GM18517 (cell line): ENCODE data around the gene NPAS2.

ENCODE experiments used
- ATAC-seq: cut with Tn5 transposase; IDR thresholded peaks from one replicate; pipeline ENCODE4 v1.9.1; 2021; ENCODE audit warnings: mild to moderate bottlenecking, moderate library complexity; ENCODE audit not compliant: unreplicated experiment

The NPAS2 gene

DNA sequence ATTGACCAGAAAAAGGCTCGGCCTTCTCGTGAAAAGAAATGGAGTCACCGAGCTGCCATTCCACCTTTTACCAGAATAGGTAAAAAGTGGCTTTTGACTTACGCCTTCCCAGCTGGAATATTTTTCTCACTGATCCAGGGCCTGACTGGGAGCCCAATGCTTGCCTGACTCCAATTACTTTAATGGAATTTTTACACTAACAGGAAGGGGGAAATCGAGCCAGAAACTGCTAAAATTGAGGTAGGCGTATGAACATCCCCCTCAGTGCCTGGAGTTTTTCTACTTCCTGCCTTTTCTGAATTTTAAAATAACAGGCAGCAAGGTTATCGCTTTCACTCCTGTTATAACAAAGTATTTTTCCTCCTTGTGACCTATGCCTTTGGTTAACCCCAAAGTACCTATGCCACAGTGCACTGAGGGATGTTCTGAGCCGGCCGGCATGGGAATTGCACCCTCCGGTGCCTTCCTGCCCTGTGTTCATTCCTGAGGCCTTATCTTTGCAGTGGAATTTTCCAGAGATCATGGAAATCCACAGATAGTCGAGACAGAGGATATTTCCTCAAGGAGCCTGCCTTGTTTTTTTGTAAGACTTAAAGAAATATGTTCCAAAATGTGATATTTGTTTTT lies 163.9 kb downstream of the NPAS2 start:
- no peak for ATAC-seq

DNA sequence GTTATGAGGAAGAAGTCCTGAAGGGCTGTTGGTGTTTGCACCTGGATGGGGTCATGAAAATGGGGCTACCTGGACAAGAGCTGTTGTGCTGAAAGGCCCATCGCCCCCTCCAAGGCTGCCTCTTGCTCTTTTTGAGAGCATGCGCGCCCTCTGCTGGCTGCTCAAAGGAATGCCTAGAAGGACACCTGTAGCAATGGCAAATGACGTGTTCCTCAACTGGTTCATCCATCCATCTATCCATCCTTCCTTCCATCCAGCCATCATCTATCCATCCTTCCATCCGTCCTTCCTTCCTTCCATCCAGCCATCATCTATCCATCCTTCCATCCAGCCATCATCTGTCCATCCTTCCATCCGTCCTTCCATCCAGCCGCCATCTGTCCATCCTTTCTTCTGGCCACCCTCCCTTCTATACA lies 165.0 kb downstream of the NPAS2 start:
- no peak for ATAC-seq

DNA sequence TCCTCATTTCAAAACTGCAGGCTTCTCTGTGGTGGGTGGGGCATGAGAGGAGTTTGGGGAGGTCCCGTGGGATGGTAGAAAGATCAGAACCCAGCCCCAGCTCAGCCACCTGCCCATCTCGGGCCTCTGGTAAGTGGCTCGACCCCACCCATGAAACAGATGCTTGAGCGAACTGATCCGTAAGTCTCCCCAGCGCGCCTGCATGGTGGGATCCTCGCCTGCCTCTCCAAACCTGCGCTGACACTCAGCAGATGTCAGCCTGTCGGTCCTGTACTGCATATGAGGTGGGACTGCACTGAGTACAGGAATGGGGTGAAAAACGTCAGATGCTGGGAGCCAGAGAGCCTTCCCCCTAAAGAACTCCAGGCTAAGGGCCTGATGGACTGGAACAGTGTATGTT lies 166.2 kb downstream of the NPAS2 start:
- no peak for ATAC-seq

DNA sequence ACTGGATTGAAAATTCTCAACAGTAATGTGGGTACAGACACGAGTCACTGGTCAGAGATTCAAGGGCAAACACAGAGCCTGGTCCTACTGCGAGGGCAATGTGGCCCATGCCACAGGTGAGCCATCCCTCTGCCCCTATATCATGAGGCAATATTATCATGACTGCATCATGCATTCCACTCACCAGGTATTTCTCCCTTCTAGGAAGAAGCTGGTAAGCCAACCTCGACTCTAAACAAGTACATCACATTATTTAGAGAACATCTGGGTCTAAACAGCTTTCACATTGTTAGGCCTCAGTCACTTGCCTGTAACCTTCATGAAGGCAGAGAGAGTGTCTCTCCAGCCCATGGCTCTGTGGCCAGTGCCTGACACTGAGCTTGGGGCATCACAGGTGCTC lies 167.6 kb downstream of the NPAS2 start:
- ATAC-seq: no peak

DNA sequence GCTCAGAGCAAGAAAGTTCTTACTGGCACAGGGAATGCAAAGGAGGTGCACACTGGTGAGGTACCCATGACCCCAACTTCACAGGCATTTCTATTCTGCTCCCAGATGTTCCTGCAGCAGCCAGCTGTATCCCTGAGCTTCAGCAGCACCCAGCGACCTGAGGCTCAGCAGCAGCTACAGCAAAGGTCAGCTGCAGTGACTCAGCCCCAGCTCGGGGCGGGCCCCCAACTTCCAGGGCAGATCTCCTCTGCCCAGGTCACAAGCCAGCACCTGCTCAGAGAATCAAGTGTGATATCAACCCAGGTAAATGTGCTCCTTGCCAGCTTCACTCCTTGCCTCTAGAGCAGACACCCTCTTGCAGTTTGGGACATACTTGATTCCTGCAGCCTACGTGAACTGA lies 168.0 kb downstream of the NPAS2 start:
- ATAC-seq: no peak

DNA sequence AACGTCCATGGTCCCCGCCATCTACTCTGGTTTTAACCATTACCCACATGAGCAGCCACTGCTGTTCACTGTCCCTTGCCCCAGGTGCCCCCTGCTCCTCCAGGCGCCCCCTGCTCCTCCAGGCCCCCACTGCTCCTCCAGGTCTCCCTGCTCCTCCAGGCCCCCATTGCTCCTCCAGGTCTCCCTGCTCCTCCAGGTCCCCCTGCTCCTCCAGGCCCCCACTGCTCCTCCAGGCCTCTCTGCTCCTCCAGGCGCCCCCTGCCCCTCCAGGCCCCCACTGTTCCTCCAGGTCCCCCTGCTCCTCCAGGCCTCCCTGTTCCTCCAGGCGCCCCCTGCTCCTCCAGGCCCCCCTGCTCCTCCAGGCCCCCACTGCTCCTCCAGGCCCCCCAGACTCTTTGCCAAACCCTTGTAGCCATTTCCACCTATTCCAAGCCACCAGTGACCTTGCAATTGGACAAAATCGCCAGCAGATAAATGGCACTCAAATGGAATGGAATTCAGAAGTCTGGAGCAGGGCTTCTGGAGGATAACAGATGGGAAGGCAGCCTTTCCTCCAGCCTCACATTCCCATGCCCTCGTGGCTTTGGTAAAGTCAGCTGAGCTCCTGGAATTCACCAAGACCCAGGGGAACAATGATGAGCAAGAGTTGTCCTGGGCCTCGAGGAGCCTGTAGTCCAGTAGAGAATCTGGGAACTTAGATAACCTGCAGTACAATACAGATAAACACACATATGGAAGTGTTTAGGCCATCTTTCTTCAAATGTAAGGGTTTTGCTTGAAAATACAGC lies 168.9 kb downstream of the NPAS2 start:
- ATAC-seq: no peak

DNA sequence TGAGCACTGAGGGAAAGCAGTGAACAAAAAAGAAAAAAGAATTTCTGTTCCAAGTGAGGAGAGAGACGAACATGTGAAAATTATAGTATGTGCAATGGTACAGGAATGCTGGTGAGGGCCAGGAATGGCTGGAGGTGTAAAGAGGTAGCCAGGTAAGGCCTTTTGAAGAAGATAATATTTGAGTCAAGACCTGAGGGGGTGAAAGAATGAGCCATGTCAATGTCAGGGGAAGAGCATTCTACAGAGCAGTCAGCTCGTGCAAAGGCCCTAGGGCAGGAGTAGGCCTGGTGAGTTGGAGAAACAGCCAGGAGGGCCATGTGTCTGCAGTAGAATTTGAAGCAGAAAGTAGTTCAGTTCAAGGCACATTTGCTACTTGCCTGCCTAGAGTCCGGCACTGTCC lies 169.7 kb downstream of the NPAS2 start:
- no peak for ATAC-seq

DNA sequence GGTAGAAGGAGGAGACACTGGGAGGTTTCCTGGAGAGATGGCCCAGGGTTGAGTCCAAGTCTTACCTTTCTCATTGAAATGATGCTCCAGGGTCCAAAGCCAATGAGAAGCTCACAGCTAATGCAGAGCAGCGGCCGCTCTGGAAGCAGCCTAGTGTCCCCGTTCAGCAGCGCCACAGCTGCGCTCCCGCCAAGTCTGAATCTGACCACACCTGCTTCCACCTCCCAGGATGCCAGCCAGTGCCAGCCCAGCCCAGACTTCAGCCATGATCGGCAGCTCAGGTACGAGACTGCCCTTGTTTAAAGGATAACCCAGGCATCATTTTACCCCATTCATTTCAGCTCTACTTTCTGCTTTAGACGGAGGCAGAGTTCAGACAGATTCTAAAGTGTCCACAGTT lies 170.2 kb downstream of the NPAS2 start:
- no peak for ATAC-seq

DNA sequence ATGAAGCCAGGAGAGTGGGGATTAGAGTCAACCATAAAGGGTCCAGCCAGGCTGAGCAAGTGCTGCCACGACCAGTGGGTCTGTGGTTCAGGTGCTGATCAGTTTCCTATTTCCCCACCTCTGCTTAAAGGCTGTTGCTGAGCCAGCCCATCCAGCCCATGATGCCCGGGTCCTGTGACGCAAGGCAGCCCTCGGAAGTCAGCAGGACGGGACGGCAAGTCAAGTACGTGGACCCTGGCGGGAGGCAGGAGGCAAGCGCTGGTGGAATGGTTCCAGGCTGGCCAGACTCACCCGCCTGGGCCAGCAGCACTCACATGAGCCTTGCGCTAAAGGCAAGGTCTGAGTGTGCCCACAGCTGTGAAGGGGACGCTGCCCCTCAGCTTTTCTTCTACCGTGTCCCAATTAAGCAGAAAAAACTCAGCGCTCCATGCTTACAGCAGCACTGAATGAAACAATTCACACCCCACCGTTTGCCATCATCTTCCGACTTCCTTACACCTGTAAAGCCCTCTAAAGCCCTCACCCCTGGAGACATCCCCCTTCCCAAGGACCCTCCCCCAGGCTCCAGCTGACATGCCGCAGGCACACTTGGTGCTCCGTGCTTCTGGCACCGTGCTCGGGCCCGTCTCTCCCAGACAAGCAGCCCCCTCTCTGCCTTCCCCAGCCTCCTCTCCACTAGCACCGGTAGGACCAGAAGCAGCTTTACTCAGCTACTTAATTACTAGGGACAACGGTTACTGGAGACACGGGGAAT lies 170.9 kb downstream of the NPAS2 start:
- no peak for ATAC-seq

DNA sequence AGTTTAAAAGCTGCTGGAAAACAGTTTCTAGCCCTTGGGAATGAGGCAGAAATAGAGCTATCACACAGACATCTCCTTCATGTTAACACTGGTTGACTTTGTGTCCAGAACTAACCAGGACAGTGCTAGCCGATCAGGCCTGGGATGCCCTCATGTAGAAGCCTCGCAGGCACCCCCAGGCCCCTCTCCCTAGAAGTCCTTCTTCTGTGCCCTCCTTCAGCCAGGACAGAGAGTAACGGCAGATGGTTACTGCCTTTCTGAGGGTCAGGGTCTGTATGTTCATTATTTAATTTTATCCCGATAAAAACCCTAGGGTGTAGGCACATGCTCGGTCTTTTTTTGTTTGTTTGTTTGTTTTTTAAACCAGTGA lies 171.4 kb downstream of the NPAS2 start:
- no peak for ATAC-seq

DNA sequence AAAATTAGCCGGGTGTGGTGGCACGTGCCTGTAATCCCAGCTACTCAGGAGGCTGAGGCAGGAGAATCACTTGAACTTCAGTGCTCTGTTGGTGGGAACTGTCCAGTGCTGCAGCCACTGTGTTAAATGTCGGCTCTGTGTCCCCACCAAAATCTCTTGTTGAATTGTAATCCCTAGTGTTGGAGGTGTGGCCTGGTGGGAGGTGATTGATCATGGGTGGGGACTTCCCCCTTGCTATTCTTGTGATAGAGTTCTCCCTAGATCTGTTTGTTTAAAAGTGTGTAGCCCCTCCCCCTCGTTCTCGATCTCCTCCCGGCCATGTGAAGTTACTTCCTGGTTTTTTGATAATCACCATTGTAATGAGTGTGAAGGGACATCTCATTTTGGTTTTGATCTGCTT lies 172.3 kb downstream of the NPAS2 start:
- no peak for ATAC-seq

DNA sequence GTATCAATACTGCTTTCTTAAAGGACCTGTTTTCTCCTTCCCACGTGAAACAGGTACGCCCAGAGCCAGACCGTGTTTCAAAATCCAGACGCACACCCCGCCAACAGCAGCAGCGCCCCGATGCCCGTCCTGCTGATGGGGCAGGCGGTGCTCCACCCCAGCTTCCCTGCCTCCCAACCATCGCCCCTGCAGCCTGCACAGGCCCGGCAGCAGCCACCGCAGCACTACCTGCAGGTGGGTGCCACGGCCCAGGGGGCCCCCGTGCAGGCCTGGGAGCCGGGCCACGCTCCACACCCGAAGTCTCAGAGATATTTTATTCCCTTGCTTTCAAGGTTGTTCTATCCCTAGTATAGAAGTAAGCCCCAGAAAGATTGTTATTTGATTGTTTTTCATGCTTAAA lies 173.4 kb downstream of the NPAS2 start:
- ATAC-seq: no peak

DNA sequence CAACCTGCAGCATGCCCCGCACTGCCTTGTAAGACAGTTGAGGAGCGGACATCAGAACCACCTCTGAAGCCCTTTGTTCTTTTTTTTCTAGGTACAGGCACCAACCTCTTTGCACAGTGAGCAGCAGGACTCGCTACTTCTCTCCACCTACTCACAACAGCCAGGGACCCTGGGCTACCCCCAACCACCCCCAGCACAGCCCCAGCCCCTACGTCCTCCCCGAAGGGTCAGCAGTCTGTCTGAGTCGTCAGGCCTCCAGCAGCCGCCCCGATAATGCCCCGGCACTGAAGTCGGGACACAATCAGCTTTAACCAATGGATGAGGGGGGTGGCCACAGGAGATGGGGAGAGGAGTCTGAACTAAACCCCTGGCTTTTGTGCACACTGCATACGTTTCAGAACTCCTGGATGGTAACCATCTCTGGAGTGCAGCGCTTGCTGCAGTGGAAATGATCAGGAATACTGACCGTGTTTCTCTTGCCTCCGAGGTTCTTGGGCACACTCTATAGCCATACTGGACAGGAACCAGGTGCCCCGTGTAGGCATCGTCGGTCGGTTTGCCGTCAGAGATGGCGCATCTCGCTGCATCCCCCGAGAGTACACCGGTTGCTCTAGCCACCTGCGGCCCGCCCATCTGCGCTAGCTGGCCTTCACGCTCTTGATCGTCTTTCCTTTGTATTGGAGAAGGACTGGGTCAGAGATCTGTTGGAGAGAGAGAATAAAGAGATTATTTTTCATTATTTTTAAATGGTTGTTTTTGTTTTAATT lies 175.6 kb downstream of the NPAS2 start:
- no peak for ATAC-seq

DNA sequence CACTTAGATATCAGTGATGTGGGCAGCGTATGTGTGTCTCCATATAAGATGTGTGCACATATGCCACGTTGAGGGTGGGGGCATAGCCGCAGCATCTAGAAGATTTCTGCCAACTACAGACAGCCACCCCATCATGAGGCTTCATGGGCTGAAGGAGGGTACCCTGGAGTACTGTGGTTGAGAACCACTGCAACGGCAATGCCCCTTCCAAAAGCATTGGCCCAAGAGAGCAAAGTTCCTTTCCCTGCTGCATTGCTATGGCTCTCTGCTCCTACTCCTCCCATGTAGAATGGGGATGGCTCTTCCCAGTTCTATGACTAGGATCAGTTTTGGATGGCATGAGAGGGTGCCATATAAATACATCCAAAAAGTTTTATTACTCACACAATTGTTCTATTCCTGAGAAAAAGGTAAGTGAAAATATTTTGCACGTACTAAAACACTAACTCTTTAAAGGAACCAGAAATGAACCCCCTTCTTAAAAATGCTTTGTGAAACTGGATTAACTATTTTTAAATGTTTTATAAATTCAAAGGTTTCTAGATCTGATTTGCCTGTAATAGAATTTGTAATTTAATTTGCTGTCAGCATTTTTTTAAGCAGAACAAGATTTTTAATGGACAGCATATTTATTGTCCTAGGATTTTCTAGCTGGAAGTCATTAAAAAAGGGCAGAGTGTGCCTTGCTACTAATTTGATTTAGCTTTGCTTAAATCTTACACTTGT lies 177.7 kb downstream of the NPAS2 start:
- ATAC-seq: no peak

DNA sequence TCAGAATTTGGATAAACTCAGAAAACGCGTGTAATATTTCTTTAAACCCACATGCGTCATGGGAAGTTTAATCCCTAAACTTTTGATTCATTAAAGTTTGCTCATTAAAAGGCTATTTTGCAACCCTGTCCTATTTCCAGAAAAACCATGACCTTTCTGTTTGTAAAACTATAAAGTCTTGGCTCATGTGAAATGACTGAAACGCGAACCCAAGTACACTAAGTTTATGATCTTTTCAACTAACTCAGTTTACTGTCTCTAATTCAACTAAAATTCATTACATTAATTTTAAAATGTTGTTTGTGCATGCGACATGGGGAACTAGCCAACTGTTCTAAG lies 178.3 kb downstream of the NPAS2 start:
- ATAC-seq: no peak

DNA sequence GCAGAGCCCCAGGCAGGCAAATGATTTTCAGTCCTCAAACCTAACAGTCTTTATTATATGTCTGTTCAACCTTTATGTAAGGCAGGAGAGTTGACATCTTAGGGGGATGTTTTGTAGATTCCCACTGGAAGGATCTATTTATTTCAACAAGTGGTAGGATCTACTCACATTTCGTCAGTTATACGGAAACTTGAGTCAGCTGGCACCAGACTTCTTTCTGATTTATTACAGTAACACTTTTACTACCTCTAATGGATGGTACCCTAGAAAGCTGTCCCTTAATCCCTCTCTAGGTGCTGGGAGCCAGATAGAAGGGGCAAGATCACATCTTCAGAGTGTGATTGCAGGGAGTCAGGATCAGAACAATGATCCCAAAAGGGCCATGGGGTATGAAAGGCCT lies 180.1 kb downstream of the NPAS2 start:
- no peak for ATAC-seq

DNA sequence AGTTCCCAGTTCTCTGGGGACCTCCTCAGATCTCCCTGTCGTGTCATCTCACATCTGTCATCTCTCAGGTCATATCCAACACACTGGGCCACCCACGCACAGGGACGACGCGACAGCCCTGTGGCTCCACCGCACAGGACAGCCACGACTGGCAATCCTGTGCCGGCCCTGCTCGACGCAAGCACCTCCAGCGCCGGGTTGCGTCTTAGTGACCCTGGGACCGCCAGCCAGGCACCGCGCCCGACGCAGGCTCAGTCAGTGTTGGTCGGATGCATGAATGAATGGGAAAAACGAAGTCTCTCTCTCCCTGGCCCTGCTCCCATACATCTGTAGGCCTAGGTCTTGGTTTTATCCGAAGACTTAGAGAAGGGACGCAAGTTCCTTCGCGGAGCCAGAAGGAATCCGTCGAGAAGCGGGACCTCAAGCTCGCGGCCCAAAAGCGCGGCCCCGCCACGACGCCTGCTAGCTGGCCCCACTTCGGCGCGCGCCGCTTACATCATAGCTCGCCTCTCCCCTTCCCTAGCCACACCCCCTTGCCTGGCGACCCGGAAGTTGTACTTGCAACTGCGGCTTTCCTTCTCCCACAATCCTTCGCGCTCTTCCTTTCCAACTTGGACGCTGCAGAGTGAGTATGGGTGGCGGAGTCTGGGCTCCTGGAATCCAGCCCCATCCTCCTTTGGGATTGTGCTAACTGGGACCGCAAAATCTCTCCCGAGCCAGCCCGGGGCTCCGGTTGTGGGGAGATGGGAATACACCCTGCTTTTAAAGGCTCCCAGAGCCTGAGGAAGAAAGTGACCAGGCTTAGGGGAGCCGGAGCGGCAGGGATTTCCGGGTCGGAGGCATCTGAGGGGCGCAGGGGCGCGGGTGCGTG lies 182.0 kb downstream of the NPAS2 start, which contains the start of gene RPL31:
RPL31 (plus strand) TSS at position 599 of the 871 bp plus-strand sequence. CDS start 413 bp downstream, outside the sequence.
- ATAC-seq: peak; percentile 98

DNA sequence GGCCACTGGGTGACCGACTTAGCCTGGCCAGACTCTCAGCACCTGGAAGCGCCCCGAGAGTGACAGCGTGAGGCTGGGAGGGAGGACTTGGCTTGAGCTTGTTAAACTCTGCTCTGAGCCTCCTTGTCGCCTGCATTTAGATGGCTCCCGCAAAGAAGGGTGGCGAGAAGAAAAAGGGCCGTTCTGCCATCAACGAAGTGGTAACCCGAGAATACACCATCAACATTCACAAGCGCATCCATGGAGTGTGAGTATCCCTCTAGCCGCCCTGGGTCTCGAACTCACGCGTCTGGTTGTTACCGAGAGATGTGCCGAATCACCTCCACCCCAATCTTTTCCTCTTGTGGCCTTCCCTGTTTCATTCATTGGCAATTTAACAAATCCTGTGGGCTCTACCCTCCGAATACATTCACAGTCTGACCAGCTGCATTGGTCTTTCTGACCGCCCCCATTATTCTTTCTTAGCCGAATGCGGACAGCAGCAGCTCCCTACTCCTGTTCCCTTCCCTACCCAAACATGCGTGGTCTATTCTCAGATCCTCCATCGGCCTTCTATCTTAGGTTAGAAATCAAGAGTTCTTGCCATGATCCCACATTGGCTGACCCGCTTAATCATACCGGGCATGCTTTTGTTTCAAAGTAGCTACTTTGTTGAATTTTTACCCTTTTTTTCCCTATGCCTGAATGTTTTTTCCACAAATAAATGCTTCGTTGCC lies 182.8 kb downstream of the NPAS2 start:
- no peak for ATAC-seq

DNA sequence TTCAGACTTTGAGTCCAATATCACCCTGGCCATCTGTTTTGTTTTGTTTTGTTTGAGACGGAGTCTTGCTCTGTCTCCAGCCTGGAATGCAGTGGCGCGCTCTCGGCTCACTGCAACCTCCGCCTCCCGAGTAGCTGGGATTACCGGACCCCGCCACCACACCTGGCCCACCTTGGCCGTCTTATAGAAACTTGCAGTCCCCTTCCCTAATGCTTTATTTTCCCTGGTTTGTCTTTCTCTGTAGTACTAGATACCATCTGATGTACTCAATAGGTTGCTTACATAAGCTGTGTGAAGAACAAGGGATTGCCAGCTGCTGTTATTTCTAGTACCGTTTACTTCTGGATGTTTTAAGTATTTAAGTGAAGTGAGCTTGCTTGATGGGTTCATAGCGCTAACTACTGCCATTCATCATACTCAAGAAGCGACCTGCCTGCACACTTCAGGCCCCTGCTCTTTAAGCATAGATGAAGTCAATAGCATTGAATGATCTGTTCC lies 183.4 kb downstream of the NPAS2 start:
- no peak for ATAC-seq
